AML-193 (cell line): ENCODE measurements around the gene C1orf122.

Experiments used
- DNase-seq, 2 experiments: peaks; one replicate each; lab custom pipeline; 2025; lab: John Stamatoyannopoulos, UW

Gene C1orf122

GRCh38 chr1:37797750-37798345 is 9.7 kb upstream of the C1orf122 start:
- DNase-seq: no peak

- DNase-seq: no peak
Measured at GRCh38 chr1:37802439-37802838, 5.2 kb upstream of the C1orf122 start.

GRCh38 chr1:37807220-37807554 is 403 bp upstream of the C1orf122 start:
- DNase-seq: no peak

GRCh38 chr1:37808369-37809319 is 1.1 kb downstream of the C1orf122 start:
- peak; percentile 5 to 48 for DNase-seq

- no peak for DNase-seq
Measured at GRCh38 chr1:37809942-37810341, 2.4 kb downstream of the C1orf122 start.

GRCh38 chr1:37811027-37811655 is 3.6 kb downstream of the C1orf122 start:
- DNase-seq: peak; percentile 73 to 82

GRCh38 chr1:37813529-37814145 is 6.0 kb downstream of the C1orf122 start:
- no peak for DNase-seq

- no peak for DNase-seq
Measured at GRCh38 chr1:37814252-37814651, 6.7 kb downstream of the C1orf122 start.

- DNase-seq: no peak
Measured at GRCh38 chr1:37817481-37817880, 9.9 kb downstream of the C1orf122 start.

- no peak for DNase-seq
Measured at GRCh38 chr1:37821481-37821880, 13.9 kb downstream of the C1orf122 start.

- no peak for DNase-seq
Measured at GRCh38 chr1:37822906-37823815, 15.6 kb downstream of the C1orf122 start.

GRCh38 chr1:37824001-37824400 is 16.4 kb downstream of the C1orf122 start:
- DNase-seq: no peak

- DNase-seq: no peak
Measured at GRCh38 chr1:37825506-37825905, 17.9 kb downstream of the C1orf122 start.

- DNase-seq: no peak
Measured at GRCh38 chr1:37828410-37829074, 21.0 kb downstream of the C1orf122 start.

GRCh38 chr1:37831109-37831508 is 23.5 kb downstream of the C1orf122 start:
- DNase-seq: no peak

- DNase-seq: no peak
Measured at GRCh38 chr1:37831809-37832208, 24.2 kb downstream of the C1orf122 start.

- DNase-seq: no peak
Measured at GRCh38 chr1:37836788-37837187, 29.2 kb downstream of the C1orf122 start.

- no peak for DNase-seq
Measured at GRCh38 chr1:37839676-37840075, 32.1 kb downstream of the C1orf122 start.

GRCh38 chr1:37840711-37841110 is 33.1 kb downstream of the C1orf122 start:
- no peak for DNase-seq

- DNase-seq: no peak
Measured at GRCh38 chr1:37841652-37842051, 34.1 kb downstream of the C1orf122 start.

- no peak for DNase-seq
Measured at GRCh38 chr1:37844536-37844935, 36.9 kb downstream of the C1orf122 start.
